Measurements from ENCODE around the gene TFDP1.
"Not testable (repeated sequence)": the region's sequence is repeated elsewhere in the genome, so short reads cannot be mapped to it uniquely, and the experiment has no call there.

Gene TFDP1

DNA sequence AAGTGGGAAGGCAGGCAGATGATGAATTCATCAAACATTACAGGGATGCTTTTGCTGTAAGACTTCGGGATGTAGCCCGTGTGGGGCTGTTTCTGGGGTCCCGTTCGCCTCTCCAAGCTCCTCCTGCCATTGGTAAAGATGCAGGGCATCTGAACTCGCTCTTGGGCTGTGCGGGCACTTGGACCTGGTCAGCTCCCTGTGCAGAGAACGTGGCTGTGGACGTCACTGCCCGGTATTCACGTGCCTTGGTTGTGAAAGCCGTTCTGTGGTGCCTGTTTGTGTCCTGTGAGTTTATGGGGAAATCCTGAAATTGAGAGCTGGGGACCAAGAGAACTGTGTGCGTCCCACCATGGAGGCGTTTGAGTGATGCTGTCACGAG is 5.4 kb downstream of the TFDP1 start:
- Histone ChIP-seq H3K4me1 (ENCODE audit: low read depth, poor library complexity, severe bottlenecking) (peaks cover 15% of the 10 kb centered on the region), H3K79me2 (ENCODE audit: insufficient read depth, low read depth) (peaks cover 76% of the 10 kb centered on the region), H3K36me3 (ENCODE audit: insufficient read depth) (no peaks in the 10 kb centered on the region), H3K4me3 (IDR thresholded peaks at IDR 0.05; ENCODE audit: insufficient read depth, low read depth, low read length) (no peak overlapping the region), H3K27me3 (ENCODE audit: insufficient read depth, low read depth) (no peaks in the 10 kb centered on the region), H2AFZ (ENCODE audit: low read depth) (no peak overlapping the region), H4K20me1 (ENCODE audit: insufficient read depth) (no peaks in the 10 kb centered on the region), H3K4me2 (no peak overlapping the region), H3K9ac (no peak overlapping the region), H3K27ac (no peak overlapping the region)
- TF ChIP-seq, protein P1, sequence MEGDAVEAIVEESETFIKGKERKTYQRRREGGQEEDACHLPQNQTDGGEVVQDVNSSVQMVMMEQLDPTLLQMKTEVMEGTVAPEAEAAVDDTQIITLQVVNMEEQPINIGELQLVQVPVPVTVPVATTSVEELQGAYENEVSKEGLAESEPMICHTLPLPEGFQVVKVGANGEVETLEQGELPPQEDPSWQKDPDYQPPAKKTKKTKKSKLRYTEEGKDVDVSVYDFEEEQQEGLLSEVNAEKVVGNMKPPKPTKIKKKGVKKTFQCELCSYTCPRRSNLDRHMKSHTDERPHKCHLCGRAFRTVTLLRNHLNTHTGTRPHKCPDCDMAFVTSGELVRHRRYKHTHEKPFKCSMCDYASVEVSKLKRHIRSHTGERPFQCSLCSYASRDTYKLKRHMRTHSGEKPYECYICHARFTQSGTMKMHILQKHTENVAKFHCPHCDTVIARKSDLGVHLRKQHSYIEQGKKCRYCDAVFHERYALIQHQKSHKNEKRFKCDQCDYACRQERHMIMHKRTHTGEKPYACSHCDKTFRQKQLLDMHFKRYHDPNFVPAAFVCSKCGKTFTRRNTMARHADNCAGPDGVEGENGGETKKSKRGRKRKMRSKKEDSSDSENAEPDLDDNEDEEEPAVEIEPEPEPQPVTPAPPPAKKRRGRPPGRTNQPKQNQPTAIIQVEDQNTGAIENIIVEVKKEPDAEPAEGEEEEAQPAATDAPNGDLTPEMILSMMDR (conservative IDR thresholded peaks at IDR 0.05; ENCODE audit: low read depth, low read length): no peak

DNA sequence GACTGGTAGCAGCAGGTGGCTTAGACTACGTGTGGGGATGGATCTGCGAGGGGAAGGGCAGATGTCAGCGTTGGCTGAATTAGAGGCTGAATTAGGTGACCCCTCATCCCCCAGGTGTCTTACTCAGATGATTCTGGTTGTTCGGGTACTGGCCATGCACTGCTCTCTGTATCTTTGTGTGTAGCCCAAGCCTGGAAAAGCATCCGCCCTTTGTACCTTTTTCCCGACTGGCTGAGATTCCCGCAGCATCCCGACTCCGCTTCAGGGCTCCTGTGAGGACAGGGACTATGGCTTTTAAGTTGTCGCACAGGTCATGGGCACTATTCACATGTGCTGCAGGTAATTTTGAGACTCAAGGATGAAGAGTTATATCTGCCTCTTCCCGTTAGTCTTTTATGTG is 7.2 kb downstream of the TFDP1 start:
- Histone ChIP-seq H2AFZ (ENCODE audit: low read depth) (no peak overlapping the region), H3K9ac (no peak overlapping the region), H3K4me3 (IDR thresholded peaks at IDR 0.05; ENCODE audit: insufficient read depth, low read depth, low read length) (no peak overlapping the region), H3K36me3 (ENCODE audit: insufficient read depth) (no peaks in the 10 kb centered on the region), H3K4me1 (ENCODE audit: low read depth, poor library complexity, severe bottlenecking) (peaks cover 4% of the 10 kb centered on the region), H3K27ac (no peak overlapping the region), H3K27me3 (ENCODE audit: insufficient read depth, low read depth) (no peaks in the 10 kb centered on the region), H4K20me1 (ENCODE audit: insufficient read depth) (no peaks in the 10 kb centered on the region), H3K79me2 (ENCODE audit: insufficient read depth, low read depth) (peaks cover 81% of the 10 kb centered on the region), H3K4me2 (no peak overlapping the region)
- TF ChIP-seq, protein P1 (conservative IDR thresholded peaks at IDR 0.05; ENCODE audit: low read depth, low read length): no peak

DNA sequence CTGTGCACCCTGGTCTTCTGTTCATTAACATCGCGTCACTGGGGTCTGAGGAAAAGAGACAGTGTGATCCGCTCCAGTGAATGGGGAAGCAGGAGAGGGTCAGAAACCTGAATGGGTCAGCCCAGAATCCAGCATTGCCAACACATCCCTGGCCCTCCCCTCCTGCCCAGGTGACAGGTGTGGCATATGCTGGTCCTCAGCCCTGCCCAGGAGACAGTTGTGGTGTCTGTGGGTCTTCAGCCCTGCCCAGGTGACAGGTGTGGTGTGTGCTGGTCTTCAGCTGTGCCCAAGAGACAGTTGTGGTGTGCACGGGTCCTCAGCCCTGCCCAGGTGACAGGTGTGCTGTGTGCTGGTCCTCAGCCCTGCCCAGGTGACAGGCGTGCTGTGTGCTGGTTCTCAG is 8.0 kb downstream of the TFDP1 start:
- Histone ChIP-seq H3K79me2 (ENCODE audit: insufficient read depth, low read depth) (peaks cover 75% of the 10 kb centered on the region), H2AFZ (ENCODE audit: low read depth) (no peak overlapping the region), H3K4me2 (no peak overlapping the region), H3K4me1 (ENCODE audit: low read depth, poor library complexity, severe bottlenecking) (no peaks in the 10 kb centered on the region), H3K9ac (no peak overlapping the region), H3K36me3 (ENCODE audit: insufficient read depth) (no peaks in the 10 kb centered on the region), H3K4me3 (IDR thresholded peaks at IDR 0.05; ENCODE audit: insufficient read depth, low read depth, low read length) (no peak overlapping the region), H3K27me3 (ENCODE audit: insufficient read depth, low read depth) (no peaks in the 10 kb centered on the region), H4K20me1 (ENCODE audit: insufficient read depth) (no peaks in the 10 kb centered on the region), H3K27ac (no peak overlapping the region)
- TF ChIP-seq, protein P1 (conservative IDR thresholded peaks at IDR 0.05; ENCODE audit: low read depth, low read length): no peak

DNA sequence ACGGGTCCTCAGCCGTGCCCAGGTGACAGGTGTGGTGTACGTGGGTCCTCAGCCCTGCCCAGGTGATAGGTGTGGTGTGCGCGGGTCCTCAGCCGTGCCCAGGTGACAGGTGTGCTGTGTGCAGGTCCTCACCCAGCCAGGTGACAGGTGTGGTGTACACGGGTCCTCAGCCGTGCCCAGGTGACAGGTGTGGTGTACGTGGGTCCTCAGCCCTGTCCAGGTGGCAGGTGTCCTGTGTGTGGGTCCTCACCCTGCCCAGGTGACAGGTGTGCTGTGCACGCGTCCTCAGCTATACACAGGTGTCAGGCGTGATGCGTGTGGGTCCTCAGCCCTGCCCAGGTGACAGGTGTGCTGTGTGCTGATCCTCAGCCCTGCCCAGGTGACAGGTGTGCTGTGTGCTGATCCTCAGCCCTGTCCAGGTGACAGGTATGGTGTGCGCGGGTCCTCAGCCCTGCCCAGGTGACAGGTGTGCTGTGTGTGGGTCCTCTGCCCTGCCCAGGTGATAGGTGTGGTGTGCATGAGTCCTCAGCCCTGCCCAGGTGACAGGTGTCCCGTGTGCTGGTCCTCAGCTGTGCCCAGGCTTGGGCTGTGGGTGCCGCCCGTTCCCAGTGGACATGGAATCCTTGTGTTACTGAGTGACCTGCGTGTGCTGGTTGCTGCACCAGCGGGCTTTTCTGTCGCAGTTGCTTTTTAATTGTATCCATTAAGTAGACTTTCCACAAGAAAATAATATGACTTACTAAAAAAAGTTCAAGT is 9.7 kb downstream of the TFDP1 start:
- not testable (repeated sequence) for H4K20me1 ChIP-seq (ENCODE audit: insufficient read depth); H2AFZ ChIP-seq (ENCODE audit: low read depth); H3K4me2 ChIP-seq; H3K27ac ChIP-seq; H3K36me3 ChIP-seq (ENCODE audit: insufficient read depth); H3K27me3 ChIP-seq (ENCODE audit: insufficient read depth, low read depth); H3K9ac ChIP-seq; H3K4me1 ChIP-seq (ENCODE audit: low read depth, poor library complexity, severe bottlenecking); H3K4me3 ChIP-seq (IDR thresholded peaks at IDR 0.05; ENCODE audit: insufficient read depth, low read depth, low read length)
- H3K79me2 ChIP-seq (ENCODE audit: insufficient read depth, low read depth): peaks cover 62% of the 10 kb centered on the region

DNA sequence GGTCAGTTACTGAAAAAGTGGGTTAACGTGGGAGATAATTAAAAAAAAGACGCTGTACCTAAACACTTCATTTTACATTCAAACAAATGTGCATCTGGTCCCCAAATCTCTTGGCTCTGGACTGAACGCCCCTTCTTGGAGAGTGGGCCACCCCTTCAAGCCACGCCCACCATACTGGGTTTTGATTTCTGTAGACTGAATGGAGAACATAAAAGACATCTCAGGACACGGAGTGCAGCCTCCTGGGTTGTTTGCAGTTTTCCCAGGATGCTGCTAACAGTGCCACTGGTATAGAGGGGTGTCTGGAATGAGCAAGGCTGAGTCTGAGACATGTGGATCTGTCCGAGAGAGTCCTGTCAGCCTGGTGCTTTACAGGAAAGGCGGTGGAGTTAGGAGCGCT is 10.6 kb downstream of the TFDP1 start:
- Histone ChIP-seq H3K27ac (no peak overlapping the region), H3K79me2 (ENCODE audit: insufficient read depth, low read depth) (peaks cover 63% of the 10 kb centered on the region), H3K4me3 (IDR thresholded peaks at IDR 0.05; ENCODE audit: insufficient read depth, low read depth, low read length) (no peak overlapping the region), H3K9ac (no peak overlapping the region), H3K27me3 (ENCODE audit: insufficient read depth, low read depth) (no peaks in the 10 kb centered on the region), H3K36me3 (ENCODE audit: insufficient read depth) (no peaks in the 10 kb centered on the region), H2AFZ (ENCODE audit: low read depth) (no peak overlapping the region), H3K4me2 (no peak overlapping the region), H4K20me1 (ENCODE audit: insufficient read depth) (no peaks in the 10 kb centered on the region), H3K4me1 (ENCODE audit: low read depth, poor library complexity, severe bottlenecking) (no peaks in the 10 kb centered on the region)
- TF ChIP-seq, protein P1 (conservative IDR thresholded peaks at IDR 0.05; ENCODE audit: low read depth, low read length): no peak

Measured in KMS-11 (cell line).